HG02970 (cell line): ENCODE results near the gene MACROD2.
A peak's percentile ranks its signal among the peaks of the same experiment; 100 is the strongest.

Source experiments
- ATAC-seq: cut with Tn5 transposase; IDR thresholded peaks from one replicate; pipeline ENCODE4 v1.9.1; 2021; ENCODE audit warnings: mild to moderate bottlenecking, moderate library complexity, moderate number of reproducible peaks; ENCODE audit not compliant: unreplicated experiment, low FRiP score

Gene MACROD2

DNA sequence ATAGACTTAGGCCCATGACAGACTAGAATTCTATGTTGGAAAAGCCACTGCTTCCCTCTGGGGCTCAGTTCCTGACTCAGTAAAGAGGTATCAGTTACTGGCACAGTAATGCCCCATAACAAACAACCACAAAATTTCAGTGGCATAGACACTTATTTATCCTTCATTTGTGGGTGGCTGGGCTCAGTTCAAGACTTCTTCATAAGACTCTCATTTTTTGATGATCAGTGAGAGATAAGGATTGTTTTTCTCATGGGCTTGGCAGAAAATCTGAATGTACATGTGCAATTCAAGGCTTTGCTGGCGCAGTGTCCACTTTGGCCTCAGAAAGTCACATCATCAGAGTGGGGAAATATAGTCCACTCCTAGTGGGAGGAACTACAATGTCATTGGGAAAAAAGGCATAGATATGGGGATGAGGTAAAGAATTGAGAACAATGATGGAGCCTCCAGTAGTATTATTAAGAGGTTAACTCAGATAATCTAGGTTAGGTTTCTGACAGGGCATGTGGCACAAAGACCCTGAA, 726.7 kb downstream of the MACROD2 start:
- ATAC-seq = no peak

DNA sequence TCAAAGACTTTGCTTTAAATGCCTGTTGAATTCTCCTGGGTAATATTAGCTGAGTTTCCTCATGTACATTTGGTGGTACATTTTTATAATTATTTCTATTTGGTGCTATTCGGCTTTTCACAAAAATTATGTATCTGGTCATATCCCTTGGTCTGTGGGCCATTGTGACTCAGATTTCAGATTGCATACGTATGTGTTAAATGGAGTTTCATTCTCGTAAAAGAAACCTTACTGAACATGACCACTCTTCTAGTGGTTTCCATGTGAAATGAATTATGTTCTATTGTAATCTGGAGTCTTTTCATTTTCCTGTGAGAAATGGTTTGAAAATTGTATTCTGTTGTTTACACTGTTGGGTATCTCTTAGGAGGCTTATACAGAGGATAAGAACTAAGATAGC, 728.3 kb downstream of the MACROD2 start:
- no peak for ATAC-seq

DNA sequence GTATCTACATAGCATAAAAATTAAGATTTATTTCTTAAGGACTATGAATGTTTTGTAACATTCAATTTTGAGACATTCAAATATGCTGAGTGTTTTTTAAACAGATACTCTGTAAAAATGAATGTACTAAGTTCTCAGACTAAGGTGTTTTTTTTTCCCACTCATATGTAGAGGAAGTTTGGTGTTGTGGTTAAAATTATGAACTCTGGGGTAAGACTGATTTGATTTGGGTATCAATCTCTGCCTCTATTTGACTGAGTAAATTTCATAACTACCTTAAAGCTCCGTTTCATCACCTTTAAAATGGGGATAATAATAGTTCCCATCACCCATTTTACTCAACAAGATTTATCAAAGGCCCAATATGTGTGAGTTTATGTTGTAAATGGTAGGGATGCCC, 728.7 kb downstream of the MACROD2 start:
- no peak for ATAC-seq

DNA sequence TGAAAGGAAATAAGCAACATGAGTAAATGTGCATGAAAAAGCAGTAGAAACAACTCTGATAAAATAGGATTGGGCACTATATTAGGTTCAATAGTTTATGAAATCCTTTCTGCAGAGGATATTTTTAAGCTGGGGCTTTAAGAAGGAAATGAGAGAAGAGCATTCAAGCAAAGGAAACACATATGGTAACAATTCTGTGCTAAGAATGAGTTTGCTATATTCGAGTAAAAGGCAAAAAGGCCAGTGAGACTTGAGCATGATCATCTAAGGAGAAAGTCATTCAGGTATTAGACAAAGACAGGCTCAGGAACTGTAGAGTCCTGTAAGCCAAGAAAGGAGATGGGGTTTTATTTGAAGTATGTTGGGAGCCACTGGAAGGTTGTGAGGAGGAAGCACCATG, 729.2 kb downstream of the MACROD2 start:
- no peak for ATAC-seq

DNA sequence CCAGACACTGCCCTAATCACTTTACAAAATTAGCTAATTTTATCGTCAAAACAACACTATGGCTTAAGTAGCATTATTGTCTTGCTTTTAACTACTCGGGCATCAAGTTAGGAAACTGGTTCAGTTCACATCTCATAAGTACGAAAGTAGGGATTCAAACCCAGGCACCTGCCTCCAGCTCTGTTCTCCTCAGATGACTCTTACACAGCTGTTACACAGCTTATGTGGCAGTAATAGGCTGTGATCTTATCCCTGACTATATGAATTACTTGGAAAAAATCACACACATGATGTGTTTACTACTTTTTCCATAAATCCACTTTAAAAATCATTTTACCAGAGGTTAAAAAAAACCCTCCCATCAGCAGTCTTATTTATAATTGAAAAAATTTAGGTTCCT, 731.3 kb downstream of the MACROD2 start:
- ATAC-seq = no peak

- ATAC-seq = no peak
Measured at GRCh38 chr20:14727485-14728150, 732.3 kb downstream of the MACROD2 start.

DNA sequence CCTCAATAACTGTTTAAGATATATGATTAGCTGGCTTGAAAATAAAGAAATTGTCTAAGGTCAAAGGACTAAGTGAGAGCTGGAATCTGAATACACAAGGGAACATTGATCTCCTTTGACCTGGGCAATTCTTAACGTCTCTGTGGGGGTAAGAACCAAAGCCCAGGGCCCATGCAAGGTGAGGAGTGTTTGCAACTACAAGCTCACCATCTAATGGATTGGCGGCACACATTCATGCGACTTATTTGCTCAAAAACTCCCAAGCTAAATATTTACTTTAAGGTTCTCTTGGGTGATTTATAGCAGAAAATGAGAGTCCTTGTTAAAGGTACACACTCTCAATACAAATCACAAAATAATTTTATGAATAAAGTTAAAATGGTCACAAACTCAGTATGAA, 734.1 kb downstream of the MACROD2 start:
- ATAC-seq = no peak

DNA sequence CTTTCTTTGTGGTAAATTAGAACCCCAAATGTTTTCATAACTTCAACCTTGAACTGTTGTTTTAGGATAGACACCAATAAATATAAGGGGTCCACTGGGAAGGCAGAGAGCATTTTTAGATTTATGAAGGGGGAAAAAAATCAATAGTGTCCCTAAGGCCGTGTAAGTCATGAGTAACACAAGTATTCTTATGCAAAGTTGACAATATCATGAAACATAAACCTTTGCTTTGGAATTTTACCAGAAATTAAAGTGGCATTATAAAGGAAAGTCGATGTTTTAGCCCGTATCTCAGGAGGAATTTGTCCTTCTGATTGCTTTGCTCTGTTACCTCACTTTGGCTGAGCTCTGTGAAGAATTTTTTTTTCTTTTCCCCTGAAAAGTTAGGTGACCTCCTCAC, 737.0 kb downstream of the MACROD2 start:
- no peak for ATAC-seq

DNA sequence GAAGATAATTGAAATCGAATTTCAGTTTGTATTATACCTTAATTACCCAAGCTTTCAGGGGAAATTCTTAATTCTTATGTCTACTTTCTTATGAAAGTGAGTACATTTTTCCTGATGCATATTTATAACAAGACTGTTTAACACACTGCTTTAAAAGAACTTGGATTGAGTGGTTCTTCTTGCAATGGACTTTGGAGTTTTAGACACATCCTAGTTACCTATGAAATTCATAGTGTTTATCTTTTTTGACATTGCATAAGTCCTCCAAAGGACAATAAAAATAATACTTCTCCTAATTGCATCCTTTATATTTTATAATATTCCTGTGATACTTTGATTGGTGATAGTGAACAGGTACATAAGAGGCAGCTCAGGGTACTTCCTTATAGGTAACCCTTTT, 737.7 kb downstream of the MACROD2 start:
- no peak for ATAC-seq

DNA sequence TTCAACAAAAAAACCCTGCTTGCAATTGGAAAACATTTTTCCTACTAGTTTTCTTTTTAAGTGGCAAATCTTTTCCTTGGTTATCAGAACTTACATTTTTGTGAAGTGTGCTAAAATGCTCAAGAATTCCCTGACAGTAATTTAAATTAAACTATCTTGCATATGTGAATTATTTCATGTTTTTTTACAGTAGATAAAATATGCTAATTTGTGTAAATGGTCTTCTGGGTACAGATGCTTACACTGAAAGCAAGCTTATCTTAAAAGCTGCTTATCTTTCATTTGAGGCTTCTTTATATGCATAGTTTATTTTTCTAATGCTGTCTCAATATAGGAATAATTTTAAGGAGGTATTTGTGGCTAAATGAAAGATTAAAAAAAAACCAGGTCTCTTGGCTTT, 745.1 kb downstream of the MACROD2 start:
- no peak for ATAC-seq

DNA sequence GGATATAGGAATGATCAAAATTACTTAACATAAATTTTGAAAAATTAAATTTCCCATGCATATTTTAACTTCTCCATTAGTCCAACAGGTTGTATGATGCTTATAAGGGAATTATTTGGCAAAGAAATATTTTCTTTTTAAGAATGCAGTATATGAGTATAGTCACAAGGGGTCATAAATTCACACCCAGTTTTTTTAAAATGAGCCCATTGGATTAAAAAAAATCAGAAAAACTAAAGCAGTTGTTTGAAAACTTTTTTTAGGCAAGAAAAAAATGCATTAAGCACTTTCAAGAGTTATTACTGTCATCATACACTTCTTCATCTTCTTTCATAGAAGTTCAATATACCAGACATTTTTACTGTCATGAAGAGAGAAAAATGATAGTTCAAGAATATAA, 746.3 kb downstream of the MACROD2 start:
- ATAC-seq = no peak

GRCh38 chr20:14744723-14745122, 749.4 kb downstream of the MACROD2 start:
- ATAC-seq = peak; percentile 52

DNA sequence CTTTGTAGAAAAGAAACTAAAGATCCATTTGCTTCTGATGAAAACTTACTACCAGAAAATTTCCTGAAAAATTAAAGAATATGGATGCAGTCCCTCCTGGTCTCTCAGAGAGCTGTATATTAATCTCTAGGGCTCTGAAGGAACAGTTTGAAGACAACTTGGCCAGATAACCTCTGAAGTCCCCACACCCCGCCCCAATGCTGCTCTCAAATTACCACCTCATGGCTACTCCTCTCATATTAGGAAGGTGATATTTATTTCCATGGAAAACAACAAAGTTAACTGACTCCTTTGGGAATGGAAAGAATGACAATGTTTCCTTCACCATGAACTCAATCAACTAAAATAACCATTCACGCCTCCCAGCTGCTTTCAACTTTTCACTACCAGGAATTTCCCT, 750.5 kb downstream of the MACROD2 start:
- ATAC-seq = no peak

DNA sequence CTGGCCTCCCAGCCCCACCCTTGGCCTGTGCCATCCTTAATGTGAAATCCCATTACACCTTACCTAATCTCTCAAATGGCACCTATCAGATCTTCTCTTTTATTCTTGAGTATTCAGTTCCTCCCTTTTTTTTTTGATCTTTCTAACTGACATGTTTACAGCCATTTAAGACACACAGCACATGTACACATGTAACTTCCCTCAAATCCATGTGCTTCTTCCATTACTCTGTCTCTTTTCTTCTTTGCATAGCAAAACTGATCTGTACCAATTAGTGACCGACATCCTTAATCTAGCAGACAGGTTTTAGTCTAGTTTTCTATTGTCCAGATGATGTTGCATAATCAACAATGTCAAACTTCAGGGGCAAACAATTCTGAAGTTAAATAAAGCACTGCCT, 755.9 kb downstream of the MACROD2 start:
- ATAC-seq = no peak

GRCh38 chr20:14757728-14758127, 762.4 kb downstream of the MACROD2 start:
- ATAC-seq = no peak

DNA sequence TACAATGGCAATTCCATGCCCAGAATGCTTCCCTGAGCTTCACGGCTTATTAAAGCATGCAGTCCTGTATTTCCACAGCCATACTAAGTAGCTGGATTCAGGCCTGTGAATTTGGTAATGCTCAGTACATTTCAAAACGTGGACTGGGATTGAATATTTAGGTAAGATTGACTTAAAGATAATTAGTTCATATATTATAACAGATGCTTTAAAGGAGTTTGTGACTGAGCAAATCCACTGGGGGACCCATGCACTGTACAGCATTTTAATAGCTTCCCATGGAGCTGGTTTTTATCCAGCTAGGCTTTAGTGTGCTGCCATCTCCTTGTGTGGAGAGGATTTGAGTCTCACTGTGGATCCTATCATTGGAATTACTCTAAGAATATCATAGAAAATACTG, 763.0 kb downstream of the MACROD2 start:
- ATAC-seq = no peak

DNA sequence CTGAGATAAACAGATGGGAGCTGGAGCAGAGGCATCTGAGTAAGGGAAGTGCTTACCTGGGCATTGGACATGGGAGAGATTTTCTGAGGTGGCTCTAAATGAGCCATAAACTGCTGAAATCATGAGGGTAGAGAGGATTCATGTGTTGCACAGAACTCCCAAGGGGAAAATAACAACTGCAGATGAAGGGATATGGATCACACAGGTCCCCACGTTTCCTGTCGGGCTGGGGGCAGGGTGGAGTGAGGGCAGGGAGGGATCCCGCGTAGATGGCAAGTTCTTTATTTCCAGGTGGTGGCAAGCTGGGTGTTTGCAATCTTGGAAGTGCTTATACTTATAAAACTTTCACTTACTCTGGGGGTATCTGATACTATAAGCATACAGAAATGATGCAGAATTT, 764.7 kb downstream of the MACROD2 start:
- no peak for ATAC-seq

DNA sequence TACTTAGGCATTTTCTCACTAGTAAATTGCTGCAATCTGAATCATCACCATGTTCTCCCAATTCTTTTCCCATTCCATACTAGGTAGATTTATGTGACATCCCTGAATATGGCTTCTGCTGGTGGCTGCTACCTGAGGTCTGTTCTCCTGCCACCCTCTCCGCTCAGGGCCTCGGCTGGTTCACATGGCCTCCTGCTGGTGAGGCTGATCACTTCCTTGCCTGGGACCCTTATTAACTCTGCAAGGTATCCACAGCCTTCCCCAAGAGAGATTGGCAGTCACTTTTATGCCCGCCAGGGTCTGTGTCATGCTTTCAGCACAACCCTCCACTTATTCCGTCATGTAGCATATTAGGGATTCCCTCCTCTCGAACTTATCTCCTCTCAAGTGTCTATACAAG, 766.6 kb downstream of the MACROD2 start:
- ATAC-seq = no peak

- no peak for ATAC-seq
Measured at GRCh38 chr20:14764511-14765369, 769.4 kb downstream of the MACROD2 start.

GRCh38 chr20:14765370-14765701, 770.0 kb downstream of the MACROD2 start:
- ATAC-seq = no peak

GRCh38 chr20:14773486-14773885, 778.2 kb downstream of the MACROD2 start:
- ATAC-seq = no peak

GRCh38 chr20:14775778-14776177, 780.5 kb downstream of the MACROD2 start:
- ATAC-seq = no peak
